K562 (cell line): ENCODE results near the gene KNTC1. TPM values are rescaled to one million over a fixed set of nuclear protein-coding genes. Genes with fewer than 3 reads are reported as not detected.

Source experiments
- ARNT ChIP-seq, 2 experiments: fragments of 450-650 bp; IDR thresholded peaks; 2 replicates each; pipeline ENCODE4 v1.6.1; 2016; ENCODE audit warnings: mild to moderate bottlenecking in 1 of 2
- CEBPG ChIP-seq, 3 experiments: fragments of 200-800 bp in 1 of 3; sonication (Bioruptor generic) in 1 of 3; sonication (generic) in 1 of 3; formaldehyde crosslinking in 1 of 3; IDR thresholded peaks in 2 of 3; conservative IDR thresholded peaks in 1 of 3; 2 replicates each; pipeline versions ENCODE4 v1.6.1 to v1.8.0; 2016 to 2022; ENCODE audit warnings: missing compliant biosample characterization in 2 of 3, missing genetic modification characterization in 2 of 3, mild to moderate bottlenecking in 1 of 3, missing genetic modification reagents in 1 of 3
- DMBX1 ChIP-seq: fragments of 250-450 bp; sonication (Bioruptor Pico); IDR thresholded peaks from 2 replicates; pipeline ENCODE4 v1.8.0; 2022; ENCODE audit warnings: inconsistent platforms, mild to moderate bottlenecking, moderate library complexity, borderline replicate concordance
- ETV6 ChIP-seq, 3 experiments: fragments of 150-350 bp in 1 of 3; sonication (generic) in 1 of 3; formaldehyde crosslinking in 1 of 3; IDR thresholded peaks; 2 replicates each; pipeline versions ENCODE4 v1.6.1 to v1.8.0; 2014 to 2022; ENCODE audit warnings: borderline replicate concordance in 2 of 3, low read depth in 2 of 3, antibody characterized with exemption in 1 of 3, low read length in 1 of 3, mild to moderate bottlenecking in 1 of 3, missing genetic modification reagents in 1 of 3
- FOSL1 ChIP-seq: fragments of 200-800 bp; sonication (Bioruptor generic); conservative IDR thresholded peaks from 2 replicates; pipeline ENCODE4 v1.6.1; 2016; ENCODE audit warnings: missing genetic modification characterization, missing compliant biosample characterization
- MTA1 ChIP-seq: fragments of 450-650 bp; IDR thresholded peaks from 2 replicates; pipeline ENCODE4 v1.6.1; 2017; ENCODE audit warnings: borderline replicate concordance
- MYC ChIP-seq, 2 experiments: fragments of 250-450 bp in 1 of 2; sonication (Bioruptor Pico) in 1 of 2; IDR thresholded peaks; 2 replicates each; pipeline versions ENCODE4 v1.5.1 to v1.6.1; 2012 to 2021; ENCODE audit warnings: low read depth in 2 of 2, borderline replicate concordance in 1 of 2, improper control_type of control experiment in 1 of 2, low read length in 1 of 2, mild to moderate bottlenecking in 1 of 2, moderate library complexity in 1 of 2
- PRPF4 ChIP-seq: fragments of 200-400 bp; formaldehyde crosslinking; IDR thresholded peaks from one replicate; pipeline ENCODE4 v1.6.1; 2017; ENCODE audit warnings: low read length, low read depth, mild to moderate bottlenecking; ENCODE audit not compliant: insufficient read depth, poor library complexity, severe bottlenecking
- RBBP5 ChIP-seq: fragments of 200-600 bp; sonication (generic); IDR thresholded peaks from 2 replicates; pipeline ENCODE4 v1.6.1; 2012; ENCODE audit warnings: borderline replicate concordance, mild to moderate bottlenecking, low read length, control low read depth, inconsistent platforms; ENCODE audit not compliant: insufficient read depth, poor library complexity, severe bottlenecking
- ZFX ChIP-seq: sonication (generic); formaldehyde crosslinking; IDR thresholded peaks from 2 replicates; pipeline ENCODE4 v1.8.0; 2022; ENCODE audit warnings: mild to moderate bottlenecking, missing genetic modification reagents, moderate library complexity
- ZNF239 ChIP-seq: fragments of 250-450 bp; sonication (Bioruptor Pico); IDR thresholded peaks from 2 replicates; pipeline ENCODE4 v1.4.0; 2020; ENCODE audit warnings: mild to moderate bottlenecking
- ZNF76 ChIP-seq: fragments of 250-450 bp; sonication (Bioruptor Pico); IDR thresholded peaks from 2 replicates; pipeline ENCODE4 v1.4.0; 2020; ENCODE audit warnings: mild to moderate bottlenecking, moderate library complexity, borderline replicate concordance
- polyA plus RNA-seq, 8 experiments: library from polyadenylated mRNA; depleted of rRNA in 4 of 8; stranded (reverse) in 5 of 8; unstranded in 3 of 8; fragments of >200 nt; fragmentation: Nextera tagmentation in 2 of 8; fragmentation: Illumina TruSeq in 1 of 8; extraction: Ambion mirVana in 2 of 8; extraction: Trizol in 1 of 8; gene quantifications; 2 replicates each; pipeline versions ENCODE4 v1.2.1 to v1.2.3, GENCODE V29; 2011 to 2014; ENCODE audit warnings: inconsistent platforms in 1 of 8, missing spikeins in 1 of 8
- total RNA-seq, 7 experiments: library from RNA; depleted of rRNA in 6 of 7; stranded (reverse); fragments of >200 nt in 6 of 7; fragmentation: Illumina TruSeq in 2 of 7; extraction: Trizol in 2 of 7; gene quantifications; 2 replicates each; pipeline versions ENCODE4 v1.2.1 to v1.2.3, GENCODE V29; 2011 to 2021; ENCODE audit warnings: low replicate concordance in 1 of 7
- TF ChIP-seq, protein P1 (sequence below): fragments of 250-450 bp; sonication (Bioruptor Pico); IDR thresholded peaks from 2 replicates; pipeline ENCODE4 v1.4.0; 2020
- TF ChIP-seq, protein P2 (sequence below): fragments of 150-350 bp; conservative IDR thresholded peaks from 2 replicates; pipeline ENCODE4 v1.6.1; 2014; ENCODE audit warnings: low read length

KNTC1 gene
- total and polyA plus RNA-seq, 9 of the 15 experiments (the other 6 are each of a cell fraction or from before 2014, with no cell fraction given): 38.9 to 135 (median 99.6) TPM

DNA sequence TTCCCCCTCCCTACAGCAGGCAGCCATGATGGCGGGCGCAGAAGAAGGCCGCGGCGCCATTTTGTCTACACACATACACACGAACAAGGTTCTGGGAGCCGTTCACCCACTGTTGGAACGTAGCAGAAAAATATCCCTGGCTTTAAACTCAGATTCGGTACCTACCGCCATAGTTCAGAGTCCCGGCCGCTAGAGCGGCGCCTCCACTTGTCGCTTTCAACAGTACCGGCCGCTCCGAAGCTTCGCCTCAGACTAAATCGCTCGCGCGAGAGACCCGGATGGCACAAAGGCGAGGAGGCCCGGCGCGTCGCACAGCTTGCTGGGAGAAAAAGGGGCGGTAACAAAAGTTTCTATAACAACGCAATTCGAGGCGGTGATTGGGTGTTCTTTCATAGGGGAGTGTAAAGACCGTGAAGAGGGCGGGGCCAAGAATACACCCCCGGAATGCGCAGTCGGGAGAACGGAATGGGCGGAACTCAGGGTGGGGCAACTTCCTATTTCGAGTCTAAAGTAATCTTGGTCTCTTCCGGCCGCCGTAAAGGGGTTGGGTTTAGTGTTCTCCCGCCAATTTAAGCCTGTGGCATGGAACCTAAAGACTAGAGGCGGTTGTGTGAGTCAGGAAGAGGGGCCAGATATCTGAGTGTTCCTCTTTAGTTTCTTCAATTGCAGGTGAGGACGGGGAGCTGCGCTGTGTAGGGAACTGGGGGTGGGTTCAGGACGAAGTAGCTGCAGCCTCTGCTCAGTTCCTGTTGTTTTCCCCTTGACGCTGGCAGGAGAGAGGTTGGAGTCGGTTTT is at the start of gene KNTC1, which contains the start of gene RSRC2 (continued):
- TF ChIP-seq, protein P1, sequence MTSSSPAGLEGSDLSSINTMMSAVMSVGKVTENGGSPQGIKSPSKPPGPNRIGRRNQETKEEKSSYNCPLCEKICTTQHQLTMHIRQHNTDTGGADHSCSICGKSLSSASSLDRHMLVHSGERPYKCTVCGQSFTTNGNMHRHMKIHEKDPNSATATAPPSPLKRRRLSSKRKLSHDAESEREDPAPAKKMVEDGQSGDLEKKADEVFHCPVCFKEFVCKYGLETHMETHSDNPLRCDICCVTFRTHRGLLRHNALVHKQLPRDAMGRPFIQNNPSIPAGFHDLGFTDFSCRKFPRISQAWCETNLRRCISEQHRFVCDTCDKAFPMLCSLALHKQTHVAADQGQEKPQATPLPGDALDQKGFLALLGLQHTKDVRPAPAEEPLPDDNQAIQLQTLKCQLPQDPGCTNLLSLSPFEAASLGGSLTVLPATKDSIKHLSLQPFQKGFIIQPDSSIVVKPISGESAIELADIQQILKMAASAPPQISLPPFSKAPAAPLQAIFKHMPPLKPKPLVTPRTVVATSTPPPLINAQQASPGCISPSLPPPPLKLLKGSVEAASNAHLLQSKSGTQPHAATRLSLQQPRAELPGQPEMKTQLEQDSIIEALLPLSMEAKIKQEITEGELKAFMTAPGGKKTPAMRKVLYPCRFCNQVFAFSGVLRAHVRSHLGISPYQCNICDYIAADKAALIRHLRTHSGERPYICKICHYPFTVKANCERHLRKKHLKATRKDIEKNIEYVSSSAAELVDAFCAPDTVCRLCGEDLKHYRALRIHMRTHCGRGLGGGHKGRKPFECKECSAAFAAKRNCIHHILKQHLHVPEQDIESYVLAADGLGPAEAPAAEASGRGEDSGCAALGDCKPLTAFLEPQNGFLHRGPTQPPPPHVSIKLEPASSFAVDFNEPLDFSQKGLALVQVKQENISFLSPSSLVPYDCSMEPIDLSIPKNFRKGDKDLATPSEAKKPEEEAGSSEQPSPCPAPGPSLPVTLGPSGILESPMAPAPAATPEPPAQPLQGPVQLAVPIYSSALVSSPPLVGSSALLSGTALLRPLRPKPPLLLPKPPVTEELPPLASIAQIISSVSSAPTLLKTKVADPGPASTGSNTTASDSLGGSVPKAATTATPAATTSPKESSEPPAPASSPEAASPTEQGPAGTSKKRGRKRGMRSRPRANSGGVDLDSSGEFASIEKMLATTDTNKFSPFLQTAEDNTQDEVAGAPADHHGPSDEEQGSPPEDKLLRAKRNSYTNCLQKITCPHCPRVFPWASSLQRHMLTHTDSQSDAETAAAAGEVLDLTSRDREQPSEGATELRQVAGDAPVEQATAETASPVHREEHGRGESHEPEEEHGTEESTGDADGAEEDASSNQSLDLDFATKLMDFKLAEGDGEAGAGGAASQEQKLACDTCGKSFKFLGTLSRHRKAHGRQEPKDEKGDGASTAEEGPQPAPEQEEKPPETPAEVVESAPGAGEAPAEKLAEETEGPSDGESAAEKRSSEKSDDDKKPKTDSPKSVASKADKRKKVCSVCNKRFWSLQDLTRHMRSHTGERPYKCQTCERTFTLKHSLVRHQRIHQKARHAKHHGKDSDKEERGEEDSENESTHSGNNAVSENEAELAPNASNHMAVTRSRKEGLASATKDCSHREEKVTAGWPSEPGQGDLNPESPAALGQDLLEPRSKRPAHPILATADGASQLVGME: no peak
- peak; percentile 99 for TF ChIP-seq ZFX (CRISPR knock-in tag)
- no peak for TF ChIP-seq PRPF4
- TF ChIP-seq FOSL1 (tag): peak; percentile 40; the same call in 1 of the 2 replicates
- TF ChIP-seq RBBP5: peak; percentile 74
- 0 out of 2 replicates have a peak, but pooled peaks have one; percentile 23 for TF ChIP-seq ZNF239 (CRISPR knock-in tag)
- TF ChIP-seq, protein P2, sequence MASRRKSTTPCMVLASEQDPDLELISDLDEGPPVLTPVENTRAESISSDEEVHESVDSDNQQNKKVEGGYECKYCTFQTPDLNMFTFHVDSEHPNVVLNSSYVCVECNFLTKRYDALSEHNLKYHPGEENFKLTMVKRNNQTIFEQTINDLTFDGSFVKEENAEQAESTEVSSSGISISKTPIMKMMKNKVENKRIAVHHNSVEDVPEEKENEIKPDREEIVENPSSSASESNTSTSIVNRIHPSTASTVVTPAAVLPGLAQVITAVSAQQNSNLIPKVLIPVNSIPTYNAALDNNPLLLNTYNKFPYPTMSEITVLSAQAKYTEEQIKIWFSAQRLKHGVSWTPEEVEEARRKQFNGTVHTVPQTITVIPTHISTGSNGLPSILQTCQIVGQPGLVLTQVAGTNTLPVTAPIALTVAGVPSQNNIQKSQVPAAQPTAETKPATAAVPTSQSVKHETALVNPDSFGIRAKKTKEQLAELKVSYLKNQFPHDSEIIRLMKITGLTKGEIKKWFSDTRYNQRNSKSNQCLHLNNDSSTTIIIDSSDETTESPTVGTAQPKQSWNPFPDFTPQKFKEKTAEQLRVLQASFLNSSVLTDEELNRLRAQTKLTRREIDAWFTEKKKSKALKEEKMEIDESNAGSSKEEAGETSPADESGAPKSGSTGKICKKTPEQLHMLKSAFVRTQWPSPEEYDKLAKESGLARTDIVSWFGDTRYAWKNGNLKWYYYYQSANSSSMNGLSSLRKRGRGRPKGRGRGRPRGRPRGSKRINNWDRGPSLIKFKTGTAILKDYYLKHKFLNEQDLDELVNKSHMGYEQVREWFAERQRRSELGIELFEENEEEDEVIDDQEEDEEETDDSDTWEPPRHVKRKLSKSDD: peak; percentile 72
- peak; percentile 18; the same call in 1 of the 2 replicates for TF ChIP-seq ZNF76 (CRISPR knock-in tag)
- TF ChIP-seq ETV6 (IDR thresholded peaks at IDR 0.05; ENCODE audit: borderline replicate concordance in 1 of 2, low read depth in 2 of 2, low read length in 1 of 2): no peak
- no peak for TF ChIP-seq ETV6 (CRISPR knock-in tag; IDR thresholded peaks at IDR 0.05; ENCODE audit: borderline replicate concordance)
- TF ChIP-seq DMBX1 (CRISPR knock-in tag): peak; percentile 67
- TF ChIP-seq MTA1: no peak
- TF ChIP-seq MYC (IDR thresholded peaks at IDR 0.05; ENCODE audit: low read depth, low read length): peak; percentile 94
- TF ChIP-seq MYC (CRISPR knock-in tag; IDR thresholded peaks at IDR 0.05; ENCODE audit: borderline replicate concordance, low read depth): no peak; the same call in none of the 2 replicates
- TF ChIP-seq CEBPG (CRISPR knock-in tag; IDR thresholded peaks at IDR 0.05): peak; percentile 24; the same call in 1 of the 2 replicates
- TF ChIP-seq CEBPG (tag; conservative IDR thresholded peaks at IDR 0.05 in 1 of 2, IDR thresholded peaks at IDR 0.05 in 1 of 2): peak; percentile 18 to 54; a peak in 2 of 4 replicates
- TF ChIP-seq ARNT (IDR thresholded peaks at IDR 0.05): 0 out of 4 replicates have a peak, but pooled peaks of 1 of the 2 experiments have one; percentile 14
